H9 (cell line): ENCODE results near the gene TMCO2. TPM values are rescaled to one million over a fixed set of nuclear protein-coding genes. Genes with fewer than 3 reads are reported as not detected.

Source experiments
- DNase-seq: peaks from one replicate; pipeline ENCODE4 v3.0.0-alpha.2; 2017
- H2AFZ ChIP-seq: one replicate; pipeline ENCODE4 v1.6.1; 2013; ENCODE audit warnings: mild to moderate bottlenecking, low read length, control low read depth, moderate library complexity
- H2AK5ac ChIP-seq: 2 replicates; pipeline ENCODE4 v1.6.1; 2013; ENCODE audit warnings: low read length, control low read depth, mixed read lengths; ENCODE audit not compliant: insufficient read length
- H2BK120ac ChIP-seq: one replicate; pipeline ENCODE4 v1.6.1; 2013; ENCODE audit warnings: low read depth, mild to moderate bottlenecking, low read length, control low read depth, inconsistent platforms; ENCODE audit not compliant: poor library complexity, severe bottlenecking
- H2BK12ac ChIP-seq: 2 replicates; pipeline ENCODE4 v1.6.1; 2013; ENCODE audit warnings: low read length, control low read depth, mixed read lengths, low read depth; ENCODE audit not compliant: insufficient read length
- H2BK15ac ChIP-seq: 2 replicates; pipeline ENCODE4 v1.6.1; 2013; ENCODE audit warnings: low read depth, low read length, control low read depth
- H2BK20ac ChIP-seq: one replicate; pipeline ENCODE4 v1.6.1; 2013; ENCODE audit warnings: low read depth, mild to moderate bottlenecking, low read length, control low read depth, inconsistent platforms; ENCODE audit not compliant: poor library complexity, severe bottlenecking
- H2BK5ac ChIP-seq: 2 replicates; pipeline ENCODE4 v1.6.1; 2013; ENCODE audit warnings: low read length, control low read depth, mixed read lengths; ENCODE audit not compliant: insufficient read length
- H3K14ac ChIP-seq: 2 replicates; pipeline ENCODE4 v1.6.1; 2013; ENCODE audit warnings: low read length, control low read depth; ENCODE audit not compliant: insufficient read depth
- H3K18ac ChIP-seq: 2 replicates; pipeline ENCODE4 v1.6.1; 2013; ENCODE audit warnings: low read depth, mild to moderate bottlenecking, mixed read lengths, low read length, control low read depth; ENCODE audit not compliant: insufficient read length
- H3K23ac ChIP-seq: 2 replicates; pipeline ENCODE4 v1.6.1; 2013; ENCODE audit warnings: low read length, control low read depth, mixed read lengths, low read depth; ENCODE audit not compliant: insufficient read length
- H3K23me2 ChIP-seq: 2 replicates; pipeline ENCODE4 v1.6.1; 2013; ENCODE audit warnings: low read depth, mild to moderate bottlenecking, mixed read lengths, low read length, control low read depth; ENCODE audit not compliant: insufficient read length, poor library complexity, severe bottlenecking
- H3K27ac ChIP-seq: 2 replicates; pipeline ENCODE4 v1.5.1; 2013; ENCODE audit warnings: low read length, control low read depth, mixed read lengths, low read depth; ENCODE audit not compliant: insufficient read length
- H3K27me3 ChIP-seq: 2 replicates; pipeline ENCODE4 v1.6.1; 2013; ENCODE audit warnings: low read length, control low read depth, inconsistent platforms; ENCODE audit not compliant: insufficient read depth
- H3K4ac ChIP-seq: 2 replicates; pipeline ENCODE4 v1.6.1; 2013; ENCODE audit warnings: low read depth, mild to moderate bottlenecking, control low read depth, inconsistent platforms, low read length, moderate library complexity
- H3K4me1 ChIP-seq: 2 replicates; pipeline ENCODE4 v1.6.1; 2013; ENCODE audit warnings: low read length, control low read depth, inconsistent platforms; ENCODE audit not compliant: insufficient read depth
- H3K4me2 ChIP-seq: 2 replicates; pipeline ENCODE4 v1.6.1; 2013; ENCODE audit warnings: low read length, control low read depth, mixed read lengths; ENCODE audit not compliant: insufficient read length, insufficient read depth
- H3K56ac ChIP-seq: 2 replicates; pipeline ENCODE4 v1.6.1; 2013; ENCODE audit warnings: low read depth, mild to moderate bottlenecking, mixed read lengths, low read length, control low read depth; ENCODE audit not compliant: insufficient read length
- H3K79me1 ChIP-seq: 2 replicates; pipeline ENCODE4 v1.6.1; 2013; ENCODE audit warnings: low read depth, mild to moderate bottlenecking, moderate library complexity, low read length, control low read depth, inconsistent platforms; ENCODE audit not compliant: insufficient read depth, poor library complexity, severe bottlenecking
- H3K79me2 ChIP-seq: 2 replicates; pipeline ENCODE4 v1.6.1; 2013; ENCODE audit warnings: low read length, control low read depth, inconsistent platforms; ENCODE audit not compliant: insufficient read depth
- H3K9ac ChIP-seq: 2 replicates; pipeline ENCODE4 v1.6.1; 2013; ENCODE audit warnings: low read length, control low read depth, mixed read lengths; ENCODE audit not compliant: insufficient read length; ENCODE audit errors: extremely low read depth
- H3K9me3 ChIP-seq: one replicate; pipeline ENCODE4 v1.6.1; 2013; ENCODE audit warnings: low read depth, low read length, inconsistent platforms; ENCODE audit not compliant: control insufficient read depth
- H3T11ph ChIP-seq: one replicate; pipeline ENCODE4 v1.6.1; 2013; ENCODE audit warnings: mild to moderate bottlenecking, low read length, control low read depth, inconsistent platforms
- H4K20me1 ChIP-seq: one replicate; pipeline ENCODE4 v1.6.1; 2013; ENCODE audit not compliant: control insufficient read depth, insufficient read length, insufficient read depth
- H4K5ac ChIP-seq: 2 replicates; pipeline ENCODE4 v1.6.1; 2013; ENCODE audit warnings: low read depth, mild to moderate bottlenecking, mixed read lengths, low read length, control low read depth; ENCODE audit not compliant: insufficient read length
- H4K8ac ChIP-seq: replicated peaks from 2 replicates; pipeline ENCODE4 v1.6.1; 2013; ENCODE audit warnings: low read length, control low read depth, mixed read lengths, low read depth; ENCODE audit not compliant: insufficient read length
- H4K91ac ChIP-seq: 2 replicates; pipeline ENCODE4 v1.6.1; 2013; ENCODE audit warnings: low read depth, mild to moderate bottlenecking, moderate library complexity, mixed read lengths, low read length, control low read depth; ENCODE audit not compliant: insufficient read length
- H3K27ac Mint-ChIP-seq, 3 experiments: 2 replicates in 2 of 3; 3 replicates in 1 of 3; pipeline ENCODE4 v1.8.0; 2020 to 2021; ENCODE audit warnings: mixed read lengths in 3 of 3, mild to moderate bottlenecking in 1 of 3, moderate library complexity in 1 of 3
- H3K27me3 Mint-ChIP-seq: 2 replicates; pipeline ENCODE4 v1.8.0; 2021; ENCODE audit warnings: low read depth, mild to moderate bottlenecking, moderate library complexity, mixed read lengths
- H3K36me3 Mint-ChIP-seq, 3 experiments: 2 replicates in 2 of 3; 3 replicates in 1 of 3; pipeline ENCODE4 v1.8.0; 2020 to 2021; ENCODE audit warnings: low read depth in 3 of 3, mixed read lengths in 3 of 3; ENCODE audit not compliant: insufficient read depth in 1 of 3
- H3K4me1 Mint-ChIP-seq, 2 experiments: 2 replicates each; pipeline ENCODE4 v1.8.0; 2020; ENCODE audit warnings: mixed read lengths in 2 of 2
- H3K4me3 Mint-ChIP-seq, 2 experiments: 2 replicates in 1 of 2; 3 replicates in 1 of 2; pipeline ENCODE4 v1.8.0; 2020 to 2021; ENCODE audit warnings: mild to moderate bottlenecking in 2 of 2, mixed read lengths in 2 of 2, moderate library complexity in 1 of 2
- H3K9me3 Mint-ChIP-seq, 2 experiments: 2 replicates in 1 of 2; 3 replicates in 1 of 2; pipeline ENCODE4 v1.8.0; 2020; ENCODE audit warnings: mild to moderate bottlenecking in 2 of 2, mixed read lengths in 2 of 2, moderate library complexity in 1 of 2
- WGBS: extraction: QIAGEN DNeasy Blood & Tissue Kit; methylation state at CpG from one replicate; pipeline ENCODE4 v1.1.7; 2013; ENCODE audit warnings: missing lambda C conversion rate, low lambda C conversion rate, mixed read lengths; ENCODE audit not compliant: insufficient read length; ENCODE audit errors: extremely low coverage; 5-methylcytosine and 5-hydroxymethylcytosine counted together
- total RNA-seq: library from RNA; stranded (reverse); gene quantifications from 2 replicates; pipeline ENCODE4 v1.2.1, GENCODE V29; 2021
- TF ChIP-seq, protein P1 (sequence below): fragments of 200-600 bp; sonication (generic); conservative IDR thresholded peaks from 3 replicates; pipeline ENCODE4 v1.8.0; 2021; ENCODE audit warnings: antibody characterized with exemption, mild to moderate bottlenecking

The TMCO2 gene
- total RNA-seq, 1 experiment from 2014 or later: not detected

GRCh38 chr1:40226192-40226591, 21.5 kb upstream of the TMCO2 start:
- no peak overlapping the region for H4K8ac ChIP-seq
- WGBS: no CpG with 5 or more reads among the region's 3 CpGs
- H3K79me1 ChIP-seq: no peaks in the 10 kb centered on the region
- no peak for DNase-seq
- H2AFZ ChIP-seq: no peak overlapping the region
- no peak overlapping the region for H3T11ph ChIP-seq
- H2BK20ac ChIP-seq: no peak overlapping the region
- H3K9me3 ChIP-seq: no peaks in the 10 kb centered on the region
- H3K4ac ChIP-seq: no peak overlapping the region
- Mint-ChIP-seq H3K9me3 (no peaks in the 10 kb centered on the region), H3K27me3 (no peaks in the 10 kb centered on the region), H3K27ac (no peak overlapping the region), H3K4me1 (no peaks in the 10 kb centered on the region), H3K4me3 (no peak overlapping the region), H3K36me3 (peaks cover 0 to 12% (median 6%) of the 10 kb centered on the region in 3 experiments; a peak in 5 of 7 replicates)
- no peaks in the 10 kb centered on the region for H3K79me2 ChIP-seq
- H3K56ac ChIP-seq: no peak overlapping the region
- no peak overlapping the region for H2AK5ac ChIP-seq
- no peak overlapping the region for H3K27ac ChIP-seq
- no peak overlapping the region for H2BK5ac ChIP-seq
- H3K14ac ChIP-seq: no peak overlapping the region
- TF ChIP-seq, protein P1, sequence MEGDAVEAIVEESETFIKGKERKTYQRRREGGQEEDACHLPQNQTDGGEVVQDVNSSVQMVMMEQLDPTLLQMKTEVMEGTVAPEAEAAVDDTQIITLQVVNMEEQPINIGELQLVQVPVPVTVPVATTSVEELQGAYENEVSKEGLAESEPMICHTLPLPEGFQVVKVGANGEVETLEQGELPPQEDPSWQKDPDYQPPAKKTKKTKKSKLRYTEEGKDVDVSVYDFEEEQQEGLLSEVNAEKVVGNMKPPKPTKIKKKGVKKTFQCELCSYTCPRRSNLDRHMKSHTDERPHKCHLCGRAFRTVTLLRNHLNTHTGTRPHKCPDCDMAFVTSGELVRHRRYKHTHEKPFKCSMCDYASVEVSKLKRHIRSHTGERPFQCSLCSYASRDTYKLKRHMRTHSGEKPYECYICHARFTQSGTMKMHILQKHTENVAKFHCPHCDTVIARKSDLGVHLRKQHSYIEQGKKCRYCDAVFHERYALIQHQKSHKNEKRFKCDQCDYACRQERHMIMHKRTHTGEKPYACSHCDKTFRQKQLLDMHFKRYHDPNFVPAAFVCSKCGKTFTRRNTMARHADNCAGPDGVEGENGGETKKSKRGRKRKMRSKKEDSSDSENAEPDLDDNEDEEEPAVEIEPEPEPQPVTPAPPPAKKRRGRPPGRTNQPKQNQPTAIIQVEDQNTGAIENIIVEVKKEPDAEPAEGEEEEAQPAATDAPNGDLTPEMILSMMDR: no peak
- no peaks in the 10 kb centered on the region for H4K20me1 ChIP-seq
- H3K18ac ChIP-seq: no peak overlapping the region
- no peak overlapping the region for H3K23ac ChIP-seq
- H4K5ac ChIP-seq: no peak overlapping the region
- H4K91ac ChIP-seq: no peak overlapping the region
- H3K23me2 ChIP-seq: no peaks in the 10 kb centered on the region
- no peaks in the 10 kb centered on the region for H3K27me3 ChIP-seq
- no peak overlapping the region for H2BK120ac ChIP-seq
- H2BK12ac ChIP-seq: no peak overlapping the region
- no peak overlapping the region for H3K4me2 ChIP-seq
- no peak overlapping the region for H3K9ac ChIP-seq
- no peaks in the 10 kb centered on the region for H3K4me1 ChIP-seq
- H2BK15ac ChIP-seq: no peak overlapping the region
